Activated T-helper 9 cell treated with anti-CD3 and anti-CD28 coated beads, Interleukin-2, amount 50 U/mL, for 16 hours (primary cell): ENCODE measurements around the gene GRM4.

Experiments used
- DNase-seq: peaks from one replicate; pipeline ENCODE4 v3.0.0-alpha.2; 2020; ENCODE audit warnings: low read depth

GRM4 gene

GRCh38 chr6:34106900-34107299, 39.0 kb downstream of the GRM4 start:
- DNase-seq: no peak

GRCh38 chr6:34106421-34106820, 39.5 kb downstream of the GRM4 start:
- no peak for DNase-seq

GRCh38 chr6:34104628-34105027, 41.3 kb downstream of the GRM4 start:
- DNase-seq: no peak

- no peak for DNase-seq
Observed at GRCh38 chr6:34104186-34104585, 41.7 kb downstream of the GRM4 start.

GRCh38 chr6:34103321-34103720, 42.6 kb downstream of the GRM4 start:
- DNase-seq: no peak

GRCh38 chr6:34102696-34103095, 43.2 kb downstream of the GRM4 start:
- DNase-seq: no peak

DNA sequence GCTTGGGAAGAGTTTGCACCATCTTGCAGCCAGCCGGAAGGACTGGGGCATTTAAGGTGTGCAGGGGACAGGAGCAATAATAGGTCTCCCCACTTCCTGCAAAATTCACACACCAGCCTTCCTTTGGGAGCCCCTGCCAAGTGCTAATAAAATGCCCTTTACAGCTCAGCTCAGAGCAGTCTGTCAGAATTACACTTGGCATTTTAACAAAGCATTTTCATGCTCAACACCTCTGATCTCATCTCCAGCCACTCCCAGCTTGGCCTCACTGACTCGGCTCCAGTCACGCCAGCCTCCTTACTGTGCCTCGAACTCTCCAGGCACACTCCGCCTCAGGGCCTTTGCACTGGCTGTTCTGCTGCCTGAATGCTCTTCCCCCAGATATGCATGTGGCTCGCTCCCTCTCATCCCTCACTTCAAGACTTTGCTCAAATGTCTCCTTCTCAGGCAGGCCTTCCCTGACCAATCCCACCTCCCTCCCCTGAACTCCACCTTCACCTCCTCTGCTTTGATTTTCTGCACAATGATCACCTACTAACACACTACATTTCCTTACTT, 43.7 kb downstream of the GRM4 start:
- no peak for DNase-seq

GRCh38 chr6:34100788-34101187, 45.1 kb downstream of the GRM4 start:
- no peak for DNase-seq

DNA sequence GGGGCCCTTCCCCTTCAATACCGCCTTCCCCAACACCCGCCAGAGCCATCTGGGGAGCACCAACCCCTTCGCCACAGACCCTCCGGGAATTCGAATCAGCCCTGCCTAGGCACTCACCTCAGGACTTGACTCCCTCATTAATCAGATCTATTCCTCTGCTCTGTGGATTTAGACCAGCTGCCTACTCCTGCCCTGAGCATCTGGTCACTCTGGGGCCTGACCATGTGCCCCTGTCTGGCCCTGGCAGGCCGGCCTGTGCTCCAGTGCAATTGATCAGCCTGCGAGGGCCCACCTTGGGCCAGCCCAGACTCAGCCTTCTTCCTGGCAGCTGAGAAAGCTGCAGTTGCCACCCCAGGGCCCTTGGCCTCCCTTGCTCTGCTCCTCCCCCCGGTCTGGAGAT, 46.0 kb downstream of the GRM4 start:
- no peak for DNase-seq

- no peak for DNase-seq
Observed at GRCh38 chr6:34098045-34098936, 47.6 kb downstream of the GRM4 start.

DNA sequence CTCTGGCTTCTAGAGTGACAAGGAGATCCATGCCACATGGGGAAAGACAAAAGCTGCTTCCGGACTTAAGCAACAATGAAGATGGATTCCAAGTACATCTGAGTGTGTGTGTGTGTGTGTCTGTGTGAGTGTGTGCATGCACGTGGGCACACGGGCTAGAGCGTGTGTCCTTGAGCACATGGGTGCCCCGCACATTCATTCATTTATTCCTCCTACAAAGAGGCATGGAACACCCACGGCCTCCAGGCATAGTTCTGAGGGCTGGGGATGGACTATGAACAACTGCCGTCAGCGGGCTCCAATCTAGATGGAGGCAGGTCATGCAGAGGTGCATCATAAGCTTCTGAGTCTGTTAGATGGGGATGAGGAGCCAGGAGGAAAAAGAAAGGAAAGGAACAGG, 49.1 kb downstream of the GRM4 start:
- DNase-seq: no peak

DNA sequence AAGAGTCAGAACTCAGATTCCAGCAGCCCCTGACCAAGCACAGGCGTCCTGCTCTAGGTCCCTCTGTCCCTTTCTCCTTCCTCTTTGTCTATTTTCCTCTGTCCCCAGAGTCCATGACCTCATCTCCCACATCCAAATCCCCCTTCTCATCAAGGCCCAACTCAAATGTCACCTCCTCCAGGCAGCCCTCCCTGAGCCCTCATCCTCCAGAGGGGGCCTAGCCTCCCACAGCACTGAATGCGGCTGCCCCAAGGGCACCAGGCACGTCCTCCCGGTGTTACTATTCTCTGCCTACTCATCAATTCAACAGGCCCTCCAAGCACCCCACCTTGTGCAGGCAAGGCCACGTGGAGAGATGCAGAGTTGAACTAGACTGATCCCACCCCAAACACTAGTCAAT, 49.7 kb downstream of the GRM4 start:
- DNase-seq: no peak

DNA sequence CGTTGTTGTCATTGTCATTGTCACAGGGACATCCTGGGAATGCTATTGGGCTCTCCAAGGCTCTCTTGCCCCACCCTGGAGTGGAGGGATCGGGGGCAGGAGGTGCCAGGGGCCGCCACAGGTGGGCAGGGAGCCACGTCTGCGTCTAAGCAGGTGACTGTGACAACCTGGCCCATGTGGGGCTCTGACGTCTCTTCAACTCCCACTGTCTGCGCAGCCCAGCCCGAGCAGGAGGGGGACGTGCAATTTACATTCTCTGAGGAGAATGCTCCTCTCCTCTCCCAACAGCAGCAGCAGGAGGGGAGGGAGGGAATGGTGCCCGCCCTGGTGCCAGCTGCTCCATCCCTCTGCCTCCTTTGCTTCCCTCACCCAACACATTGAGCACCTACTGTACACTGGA, 50.1 kb downstream of the GRM4 start:
- no peak for DNase-seq

- no peak for DNase-seq
Observed at GRCh38 chr6:34095136-34095505, 50.8 kb downstream of the GRM4 start.

DNA sequence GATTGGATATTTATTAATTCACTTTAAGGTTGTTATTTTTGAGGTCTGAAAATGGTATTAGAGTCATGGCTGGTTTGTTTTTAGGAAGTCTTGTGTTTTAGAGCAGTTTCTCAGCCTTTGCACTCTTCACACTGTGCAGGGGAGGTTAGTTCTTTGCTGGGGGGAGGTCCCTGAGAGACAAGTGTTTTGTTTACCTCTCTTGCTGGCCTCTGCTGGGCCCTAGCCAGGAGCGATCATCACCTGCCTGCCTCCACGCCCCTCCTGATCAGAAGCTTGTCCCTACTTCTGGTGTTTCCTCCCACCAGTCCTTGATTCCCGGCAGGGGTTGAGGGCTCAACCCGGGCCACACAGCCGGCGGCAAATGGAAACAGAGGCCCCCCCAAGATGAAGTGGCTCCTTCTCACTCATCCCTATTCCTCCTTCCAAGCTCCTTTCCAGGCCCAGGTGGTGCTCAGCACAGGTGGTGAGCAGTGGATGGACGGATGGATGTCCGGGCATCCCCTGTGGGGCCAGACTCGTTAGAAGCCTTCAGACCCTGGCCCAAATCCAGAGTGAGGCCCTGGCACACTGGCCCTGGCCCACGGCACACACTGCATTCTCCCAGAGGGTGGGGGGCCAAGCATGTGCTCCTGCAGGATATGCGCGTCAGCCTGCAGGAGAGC, 51.3 kb downstream of the GRM4 start:
- no peak for DNase-seq

- DNase-seq: no peak
Observed at GRCh38 chr6:34093854-34094430, 51.9 kb downstream of the GRM4 start.

- DNase-seq: no peak
Observed at GRCh38 chr6:34093206-34093605, 52.7 kb downstream of the GRM4 start.

- DNase-seq: no peak
Observed at GRCh38 chr6:34092631-34093030, 53.3 kb downstream of the GRM4 start.

DNA sequence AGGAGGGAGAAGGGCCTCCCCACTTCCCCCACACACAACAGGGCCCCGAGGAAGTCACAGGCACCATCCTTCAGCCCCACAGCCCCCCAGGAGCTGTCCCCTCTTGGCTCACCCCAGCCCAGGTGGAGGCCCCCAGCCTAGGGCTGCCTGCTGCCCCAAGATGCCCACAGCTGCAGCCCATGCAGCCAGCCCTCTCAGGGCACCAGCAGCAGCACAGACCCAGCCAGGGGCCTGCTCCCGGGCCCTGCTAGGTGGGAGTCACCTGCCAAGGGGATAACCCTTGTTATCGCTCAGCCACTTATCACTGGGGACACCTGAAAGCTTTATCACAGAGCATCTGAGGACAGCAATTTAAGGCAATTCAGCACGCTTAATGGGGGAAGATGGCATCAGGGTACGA, 55.0 kb downstream of the GRM4 start:
- no peak for DNase-seq

DNA sequence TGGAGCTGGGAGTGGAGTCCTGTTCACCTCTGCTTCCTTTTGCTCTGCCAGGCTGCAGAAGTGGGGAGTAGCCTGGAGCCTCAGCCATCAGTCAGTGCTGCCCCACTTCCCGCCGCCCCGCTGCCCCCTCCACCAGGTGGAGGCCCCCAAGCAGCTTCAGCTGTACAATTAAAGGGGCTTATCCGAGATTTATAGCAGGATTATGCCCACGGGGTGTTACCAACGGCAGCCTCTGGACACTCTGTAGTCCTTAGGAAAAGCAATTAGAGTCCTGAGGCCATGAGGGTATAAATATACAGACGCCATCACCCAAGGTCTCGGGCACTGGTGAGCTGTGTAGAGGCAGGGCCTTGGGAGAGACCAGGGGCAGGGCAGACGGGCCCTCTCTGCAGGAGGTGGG, 55.4 kb downstream of the GRM4 start:
- DNase-seq: no peak

- no peak for DNase-seq
Observed at GRCh38 chr6:34086558-34086957, 59.3 kb downstream of the GRM4 start.

GRCh38 chr6:34085453-34086170, 60.3 kb downstream of the GRM4 start:
- no peak for DNase-seq
